H1 (cell line): Measurements from ENCODE around the gene IQGAP3. TPM values are rescaled to one million over a fixed set of nuclear protein-coding genes. Genes with fewer than 3 reads are reported as not detected.

Experiments used
- CBX8 ChIP-seq: fragments of 300-800, 300-1000 bp; sonication (generic); IDR thresholded peaks from 2 replicates; pipeline ENCODE4 v1.7.1; 2016; ENCODE audit warnings: low read depth, low read length, borderline replicate concordance
- CHD1 ChIP-seq: IDR thresholded peaks from 2 replicates; pipeline ENCODE4 v1.6.1; 2012; ENCODE audit warnings: low read depth, low read length, improper control_type of control experiment
- E2F6 ChIP-seq: IDR thresholded peaks from 2 replicates; pipeline ENCODE4 v1.6.1; 2012; ENCODE audit warnings: inconsistent platforms
- HDAC2 ChIP-seq, 2 experiments: fragments of 300-600 bp in 1 of 2; sonication (generic) in 1 of 2; IDR thresholded peaks; 2 replicates each; pipeline ENCODE4 v1.6.1; 2011 to 2012; ENCODE audit warnings: low read depth in 2 of 2, low read length in 2 of 2, mild to moderate bottlenecking in 2 of 2, moderate library complexity in 2 of 2, borderline replicate concordance in 1 of 2, inconsistent platforms in 1 of 2
- JUN ChIP-seq: IDR thresholded peaks from 2 replicates; pipeline ENCODE4 v1.6.1; 2011; ENCODE audit warnings: low read depth, mild to moderate bottlenecking, improper control_type of control experiment, low read length
- SP4 ChIP-seq: IDR thresholded peaks from 2 replicates; pipeline ENCODE4 v1.6.1; 2012; ENCODE audit warnings: low read length, inconsistent platforms
- SUZ12 ChIP-seq: fragments of 200-600 bp; sonication (generic); IDR thresholded peaks from 2 replicates; pipeline ENCODE4 v1.6.1; 2012; ENCODE audit warnings: mild to moderate bottlenecking, inconsistent platforms, low read length, moderate library complexity, mixed read lengths
- TBP ChIP-seq: IDR thresholded peaks from 2 replicates; pipeline ENCODE4 v1.6.1; 2011; ENCODE audit warnings: low read depth, low read length, improper control_type of control experiment
- polyA plus RNA-seq, 7 experiments: library from polyadenylated mRNA; depleted of rRNA in 3 of 7; stranded (reverse) in 5 of 7; unstranded in 2 of 7; fragments of >200 nt in 5 of 7; fragments of 200-250 nt in 2 of 7; gene quantifications; 1 replicate in 5 of 7; 2 replicates in 1 of 7; 4 replicates in 1 of 7; pipeline versions ENCODE4 v1.2.1 to v1.2.3, GENCODE V29; 2011 to 2013; ENCODE audit warnings: missing spikeins in 2 of 7, mixed read lengths in 2 of 7
- total RNA-seq: library from RNA; stranded (reverse); fragmentation: NEBNext Ultra II Directional; extraction: Animal tissue kit (Norgen Biotek cat#: 25700); gene quantifications from 2 replicates; pipeline ENCODE4 v1.2.1, GENCODE V29; 2021
- TF ChIP-seq, protein P1 (sequence below): fragments of 300-600 bp; sonication (generic); IDR thresholded peaks from 2 replicates; pipeline ENCODE4 v1.7.1; 2012; ENCODE audit warnings: low read length, moderate library complexity, mild to moderate bottlenecking, inconsistent platforms; ENCODE audit not compliant: insufficient replicate concordance

IQGAP3 gene
- total and polyA plus RNA-seq, 2 of the 8 experiments (the other 6 are each of a cell fraction or from before 2014, with no cell fraction given) = 14.6 to 22.3 TPM

GRCh38 chr1:156527584-156527983 lies 44.8 kb downstream of the IQGAP3 start (continued):
- TF ChIP-seq, protein P1, sequence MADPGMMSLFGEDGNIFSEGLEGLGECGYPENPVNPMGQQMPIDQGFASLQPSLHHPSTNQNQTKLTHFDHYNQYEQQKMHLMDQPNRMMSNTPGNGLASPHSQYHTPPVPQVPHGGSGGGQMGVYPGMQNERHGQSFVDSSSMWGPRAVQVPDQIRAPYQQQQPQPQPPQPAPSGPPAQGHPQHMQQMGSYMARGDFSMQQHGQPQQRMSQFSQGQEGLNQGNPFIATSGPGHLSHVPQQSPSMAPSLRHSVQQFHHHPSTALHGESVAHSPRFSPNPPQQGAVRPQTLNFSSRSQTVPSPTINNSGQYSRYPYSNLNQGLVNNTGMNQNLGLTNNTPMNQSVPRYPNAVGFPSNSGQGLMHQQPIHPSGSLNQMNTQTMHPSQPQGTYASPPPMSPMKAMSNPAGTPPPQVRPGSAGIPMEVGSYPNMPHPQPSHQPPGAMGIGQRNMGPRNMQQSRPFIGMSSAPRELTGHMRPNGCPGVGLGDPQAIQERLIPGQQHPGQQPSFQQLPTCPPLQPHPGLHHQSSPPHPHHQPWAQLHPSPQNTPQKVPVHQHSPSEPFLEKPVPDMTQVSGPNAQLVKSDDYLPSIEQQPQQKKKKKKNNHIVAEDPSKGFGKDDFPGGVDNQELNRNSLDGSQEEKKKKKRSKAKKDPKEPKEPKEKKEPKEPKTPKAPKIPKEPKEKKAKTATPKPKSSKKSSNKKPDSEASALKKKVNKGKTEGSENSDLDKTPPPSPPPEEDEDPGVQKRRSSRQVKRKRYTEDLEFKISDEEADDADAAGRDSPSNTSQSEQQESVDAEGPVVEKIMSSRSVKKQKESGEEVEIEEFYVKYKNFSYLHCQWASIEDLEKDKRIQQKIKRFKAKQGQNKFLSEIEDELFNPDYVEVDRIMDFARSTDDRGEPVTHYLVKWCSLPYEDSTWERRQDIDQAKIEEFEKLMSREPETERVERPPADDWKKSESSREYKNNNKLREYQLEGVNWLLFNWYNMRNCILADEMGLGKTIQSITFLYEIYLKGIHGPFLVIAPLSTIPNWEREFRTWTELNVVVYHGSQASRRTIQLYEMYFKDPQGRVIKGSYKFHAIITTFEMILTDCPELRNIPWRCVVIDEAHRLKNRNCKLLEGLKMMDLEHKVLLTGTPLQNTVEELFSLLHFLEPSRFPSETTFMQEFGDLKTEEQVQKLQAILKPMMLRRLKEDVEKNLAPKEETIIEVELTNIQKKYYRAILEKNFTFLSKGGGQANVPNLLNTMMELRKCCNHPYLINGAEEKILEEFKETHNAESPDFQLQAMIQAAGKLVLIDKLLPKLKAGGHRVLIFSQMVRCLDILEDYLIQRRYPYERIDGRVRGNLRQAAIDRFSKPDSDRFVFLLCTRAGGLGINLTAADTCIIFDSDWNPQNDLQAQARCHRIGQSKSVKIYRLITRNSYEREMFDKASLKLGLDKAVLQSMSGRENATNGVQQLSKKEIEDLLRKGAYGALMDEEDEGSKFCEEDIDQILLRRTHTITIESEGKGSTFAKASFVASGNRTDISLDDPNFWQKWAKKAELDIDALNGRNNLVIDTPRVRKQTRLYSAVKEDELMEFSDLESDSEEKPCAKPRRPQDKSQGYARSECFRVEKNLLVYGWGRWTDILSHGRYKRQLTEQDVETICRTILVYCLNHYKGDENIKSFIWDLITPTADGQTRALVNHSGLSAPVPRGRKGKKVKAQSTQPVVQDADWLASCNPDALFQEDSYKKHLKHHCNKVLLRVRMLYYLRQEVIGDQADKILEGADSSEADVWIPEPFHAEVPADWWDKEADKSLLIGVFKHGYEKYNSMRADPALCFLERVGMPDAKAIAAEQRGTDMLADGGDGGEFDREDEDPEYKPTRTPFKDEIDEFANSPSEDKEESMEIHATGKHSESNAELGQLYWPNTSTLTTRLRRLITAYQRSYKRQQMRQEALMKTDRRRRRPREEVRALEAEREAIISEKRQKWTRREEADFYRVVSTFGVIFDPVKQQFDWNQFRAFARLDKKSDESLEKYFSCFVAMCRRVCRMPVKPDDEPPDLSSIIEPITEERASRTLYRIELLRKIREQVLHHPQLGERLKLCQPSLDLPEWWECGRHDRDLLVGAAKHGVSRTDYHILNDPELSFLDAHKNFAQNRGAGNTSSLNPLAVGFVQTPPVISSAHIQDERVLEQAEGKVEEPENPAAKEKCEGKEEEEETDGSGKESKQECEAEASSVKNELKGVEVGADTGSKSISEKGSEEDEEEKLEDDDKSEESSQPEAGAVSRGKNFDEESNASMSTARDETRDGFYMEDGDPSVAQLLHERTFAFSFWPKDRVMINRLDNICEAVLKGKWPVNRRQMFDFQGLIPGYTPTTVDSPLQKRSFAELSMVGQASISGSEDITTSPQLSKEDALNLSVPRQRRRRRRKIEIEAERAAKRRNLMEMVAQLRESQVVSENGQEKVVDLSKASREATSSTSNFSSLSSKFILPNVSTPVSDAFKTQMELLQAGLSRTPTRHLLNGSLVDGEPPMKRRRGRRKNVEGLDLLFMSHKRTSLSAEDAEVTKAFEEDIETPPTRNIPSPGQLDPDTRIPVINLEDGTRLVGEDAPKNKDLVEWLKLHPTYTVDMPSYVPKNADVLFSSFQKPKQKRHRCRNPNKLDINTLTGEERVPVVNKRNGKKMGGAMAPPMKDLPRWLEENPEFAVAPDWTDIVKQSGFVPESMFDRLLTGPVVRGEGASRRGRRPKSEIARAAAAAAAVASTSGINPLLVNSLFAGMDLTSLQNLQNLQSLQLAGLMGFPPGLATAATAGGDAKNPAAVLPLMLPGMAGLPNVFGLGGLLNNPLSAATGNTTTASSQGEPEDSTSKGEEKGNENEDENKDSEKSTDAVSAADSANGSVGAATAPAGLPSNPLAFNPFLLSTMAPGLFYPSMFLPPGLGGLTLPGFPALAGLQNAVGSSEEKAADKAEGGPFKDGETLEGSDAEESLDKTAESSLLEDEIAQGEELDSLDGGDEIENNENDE = no peak
- TF ChIP-seq SP4 = no peak
- TF ChIP-seq TBP = no peak
- TF ChIP-seq CBX8 = no peak
- TF ChIP-seq HDAC2 (IDR thresholded peaks at IDR 0.05; ENCODE audit: borderline replicate concordance in 1 of 2, low read depth in 2 of 2, low read length in 2 of 2) = no peak
- TF ChIP-seq SUZ12 = no peak
- no peak for TF ChIP-seq JUN
- TF ChIP-seq CHD1 = no peak
- no peak for TF ChIP-seq E2F6
